Colon (tissue), 2 donors: ENCODE measurements around the gene PSMB3.
"Not testable (repeated sequence)": the region's sequence is repeated elsewhere in the genome, so short reads cannot be mapped to it uniquely, and the experiment has no call there.

Experiments used
- FAIRE-seq: peaks from 2 replicates; lab custom pipeline; 2012; peaks lifted over from hg19 to GRCh38; lab: Jason Lieb, UNC
- donor health status: control.
- donor health status: control.

PSMB3 gene

GRCh38 chr17:38716368-38717005 lies 36.1 kb upstream of the PSMB3 start:
- FAIRE-seq = no peak

- no peak for FAIRE-seq
Observed at GRCh38 chr17:38717139-38717745, 35.3 kb upstream of the PSMB3 start.

GRCh38 chr17:38719289-38719942 lies 33.1 kb upstream of the PSMB3 start:
- no peak for FAIRE-seq

GRCh38 chr17:38719943-38720641 lies 32.4 kb upstream of the PSMB3 start:
- no peak for FAIRE-seq

GRCh38 chr17:38720941-38721340 lies 31.6 kb upstream of the PSMB3 start:
- no peak for FAIRE-seq

- FAIRE-seq = no peak
Observed at GRCh38 chr17:38721802-38722201, 30.7 kb upstream of the PSMB3 start.

- no peak for FAIRE-seq
Observed at GRCh38 chr17:38724337-38724988, 28.1 kb upstream of the PSMB3 start.

- no peak for FAIRE-seq
Observed at GRCh38 chr17:38725066-38725465, 27.5 kb upstream of the PSMB3 start.

GRCh38 chr17:38726145-38726544 lies 26.4 kb upstream of the PSMB3 start:
- not testable (repeated sequence) for FAIRE-seq

- FAIRE-seq = no peak
Observed at GRCh38 chr17:38727736-38728135, 24.8 kb upstream of the PSMB3 start.

GRCh38 chr17:38728290-38728831 lies 24.2 kb upstream of the PSMB3 start:
- no peak for FAIRE-seq

- FAIRE-seq = no peak
Observed at GRCh38 chr17:38729368-38729885, 23.1 kb upstream of the PSMB3 start.

GRCh38 chr17:38729886-38730525 lies 22.5 kb upstream of the PSMB3 start, which contains the start of gene CISD3:
Gene CISD3, plus strand, starts transcription at chr17:38730341. Its CDS starts 18 bp downstream, at chr17:38730359.
- no peak for FAIRE-seq

GRCh38 chr17:38730526-38731379 lies 21.8 kb upstream of the PSMB3 start:
- FAIRE-seq = no peak

- no peak for FAIRE-seq
Observed at GRCh38 chr17:38731526-38732294, 20.8 kb upstream of the PSMB3 start.

- FAIRE-seq = no peak
Observed at GRCh38 chr17:38732376-38733281, 19.9 kb upstream of the PSMB3 start.

- FAIRE-seq = no peak
Observed at GRCh38 chr17:38733282-38733981, 19.1 kb upstream of the PSMB3 start.
